H1 (cell line): ENCODE results near the gene ZFAND3. TPM values are rescaled to one million over a fixed set of nuclear protein-coding genes. Genes with fewer than 3 reads are reported as not detected.

Source experiments
- CTCF ChIA-PET: fragments of 300-600 bp; sonication (Branson Sonifier 250); formaldehyde crosslinking; loops from one replicate; lab custom pipeline; 2021; ENCODE audit not compliant: partially characterized antibody; lab: Charles Lee
- POLR2A ChIA-PET: fragments of 300-600 bp; sonication (Branson Sonifier 250); formaldehyde crosslinking; loops from one replicate; lab custom pipeline; 2021; ENCODE audit warnings: inconsistent platforms; ENCODE audit not compliant: partially characterized antibody; lab: Charles Lee
- DNase-seq, 2 experiments: peaks; one replicate each; pipeline versions ENCODE4 v3.0.0 to v3.0.0-alpha.2; 2010 to 2022; ENCODE audit warnings: low spot score in 2 of 2, low read depth in 1 of 2, mixed read lengths in 1 of 2
- FAIRE-seq: peaks from 2 replicates; lab custom pipeline; 2011; peaks lifted over from hg19 to GRCh38; lab: Jason Lieb, UNC
- H2AFZ ChIP-seq: 2 replicates; pipeline ENCODE4 v1.8.1; 2012; ENCODE audit warnings: low read length, inconsistent platforms
- H2AK5ac ChIP-seq: 2 replicates; pipeline ENCODE4 v1.6.1; 2013; ENCODE audit warnings: low read depth, low read length
- H2BK120ac ChIP-seq: replicated peaks from 2 replicates; pipeline ENCODE3; 2013; ENCODE audit warnings: low read depth, low read length, inconsistent platforms
- H2BK12ac ChIP-seq: 2 replicates; pipeline ENCODE4 v1.6.1; 2013; ENCODE audit warnings: low read depth, low read length
- H2BK15ac ChIP-seq: 2 replicates; pipeline ENCODE4 v1.6.1; 2013; ENCODE audit warnings: low read length
- H2BK20ac ChIP-seq: 2 replicates; pipeline ENCODE4 v1.6.1; 2013; ENCODE audit warnings: low read length
- H2BK5ac ChIP-seq: 2 replicates; pipeline ENCODE4 v1.6.1; 2013; ENCODE audit warnings: low read depth, low read length
- H3K14ac ChIP-seq: 2 replicates; pipeline ENCODE4 v1.6.1; 2013; ENCODE audit warnings: inconsistent platforms; ENCODE audit not compliant: insufficient read length
- H3K18ac ChIP-seq: 2 replicates; pipeline ENCODE4 v1.6.1; 2013; ENCODE audit warnings: low read length; ENCODE audit errors: extremely low read depth
- H3K23ac ChIP-seq: 2 replicates; pipeline ENCODE4 v1.6.1; 2013; ENCODE audit warnings: inconsistent platforms; ENCODE audit not compliant: insufficient read length
- H3K23me2 ChIP-seq: 2 replicates; pipeline ENCODE4 v1.6.1; 2013; ENCODE audit warnings: low read depth, low read length
- H3K27ac ChIP-seq: 2 replicates; pipeline ENCODE4 v1.6.1; 2011; ENCODE audit warnings: low read depth, low read length, inconsistent platforms
- H3K27me3 ChIP-seq, 4 experiments: replicated peaks in 1 of 4; 1 replicate in 1 of 4; 2 replicates in 3 of 4; pipeline versions ENCODE4 v1.6.1 to v1.8.1; 2011 to 2013; ENCODE audit warnings: low read length in 3 of 4, mild to moderate bottlenecking in 3 of 4, inconsistent platforms in 2 of 4, mixed read lengths in 2 of 4, moderate library complexity in 1 of 4; ENCODE audit not compliant: control insufficient read depth in 3 of 4, insufficient read depth in 3 of 4; ENCODE audit errors: extremely low read depth in 1 of 4
- H3K36me3 ChIP-seq, 4 experiments: 2 replicates each; pipeline versions ENCODE4 v1.6.1 to v1.8.1; 2011 to 2013; ENCODE audit warnings: mild to moderate bottlenecking in 4 of 4, low read length in 3 of 4, moderate library complexity in 2 of 4, control low read depth in 1 of 4, inconsistent platforms in 1 of 4; ENCODE audit not compliant: insufficient read depth in 4 of 4, control insufficient read depth in 2 of 4
- H3K4ac ChIP-seq: replicated peaks from 2 replicates; pipeline ENCODE3; 2013; ENCODE audit warnings: low read length, low read depth, mixed read lengths, inconsistent platforms; ENCODE audit not compliant: insufficient read length
- H3K4me1 ChIP-seq, 4 experiments: replicated peaks in 1 of 4; 1 replicate in 1 of 4; 2 replicates in 3 of 4; pipeline versions ENCODE4 v1.6.1 to v1.8.1; 2011 to 2013; ENCODE audit warnings: low read length in 3 of 4, inconsistent platforms in 2 of 4, mixed read lengths in 1 of 4; ENCODE audit not compliant: insufficient read depth in 4 of 4, control insufficient read depth in 3 of 4
- H3K4me2 ChIP-seq, 2 experiments: 2 replicates each; pipeline versions ENCODE4 v1.6.1 to v1.8.1; 2011 to 2013; ENCODE audit warnings: low read depth in 2 of 2, low read length in 2 of 2, control low read depth in 1 of 2, inconsistent platforms in 1 of 2, mild to moderate bottlenecking in 1 of 2; ENCODE audit not compliant: insufficient read depth in 1 of 2
- H3K4me3 ChIP-seq, 4 experiments: fragments of 200-600, 300-600 bp in 1 of 4; sonication (generic), shearing (Covaris generic), sonication (Bioruptor Twin) in 1 of 4; 2 replicates each; pipeline versions ENCODE4 v1.5.1 to v1.8.1; 2011 to 2016; ENCODE audit warnings: low read length in 4 of 4, low read depth in 3 of 4, control low read depth in 2 of 4, inconsistent platforms in 2 of 4, mild to moderate bottlenecking in 2 of 4, mixed read lengths in 1 of 4, moderate library complexity in 1 of 4; ENCODE audit not compliant: insufficient read depth in 2 of 4; ENCODE audit errors: extremely low read depth in 1 of 4
- H3K56ac ChIP-seq: replicated peaks from 2 replicates; pipeline ENCODE3; 2013; ENCODE audit warnings: low read depth, mild to moderate bottlenecking, mixed read lengths, low read length, inconsistent platforms; ENCODE audit not compliant: insufficient read length
- H3K79me1 ChIP-seq: 2 replicates; pipeline ENCODE4 v1.6.1; 2013; ENCODE audit warnings: low read depth, low read length, control low read depth
- H3K79me2 ChIP-seq, 2 experiments: 2 replicates each; pipeline versions ENCODE4 v1.6.1 to v1.8.1; 2012 to 2013; ENCODE audit warnings: low read length in 2 of 2, mild to moderate bottlenecking in 2 of 2, inconsistent platforms in 1 of 2; ENCODE audit not compliant: insufficient read depth in 2 of 2, control insufficient read depth in 1 of 2
- H3K9ac ChIP-seq, 4 experiments: replicated peaks in 1 of 4; 1 replicate in 1 of 4; 2 replicates in 3 of 4; pipeline versions ENCODE4 v1.6.1 to v1.8.1; 2011 to 2013; ENCODE audit warnings: low read depth in 3 of 4, low read length in 3 of 4, control low read depth in 2 of 4, mild to moderate bottlenecking in 2 of 4, moderate library complexity in 2 of 4, inconsistent platforms in 1 of 4; ENCODE audit errors: extremely low read depth in 1 of 4
- H3K9me3 ChIP-seq, 2 experiments: 2 replicates each; pipeline versions ENCODE4 v1.6.1 to v1.8.1; 2012 to 2013; ENCODE audit warnings: mild to moderate bottlenecking in 2 of 2, moderate library complexity in 2 of 2, control low read depth in 1 of 2, inconsistent platforms in 1 of 2, low read depth in 1 of 2, low read length in 1 of 2, mixed read lengths in 1 of 2; ENCODE audit not compliant: insufficient read depth in 2 of 2
- H4K20me1 ChIP-seq, 2 experiments: replicated peaks in 1 of 2; 2 replicates each; pipeline versions ENCODE3 to v1.8.1; 2011 to 2013; ENCODE audit warnings: inconsistent platforms in 2 of 2, low read length in 2 of 2, mild to moderate bottlenecking in 1 of 2; ENCODE audit not compliant: insufficient read depth in 2 of 2, control insufficient read depth in 1 of 2
- H4K5ac ChIP-seq: 2 replicates; pipeline ENCODE4 v1.6.1; 2013; ENCODE audit warnings: low read length, low read depth, mixed read lengths, inconsistent platforms; ENCODE audit not compliant: insufficient read length
- H4K8ac ChIP-seq: 2 replicates; pipeline ENCODE4 v1.8.0; 2013; ENCODE audit warnings: mild to moderate bottlenecking, moderate library complexity, low read length, inconsistent platforms; ENCODE audit not compliant: insufficient read depth; ENCODE audit errors: extremely low read depth
- H4K91ac ChIP-seq: replicated peaks from 2 replicates; pipeline ENCODE3; 2013; ENCODE audit warnings: low read length, mixed read lengths, inconsistent platforms; ENCODE audit not compliant: insufficient read length
- ASH2L ChIP-seq: fragments of 200-600, 300-600 bp; sonication (generic); IDR thresholded peaks from one replicate; pipeline ENCODE4 v1.7.1; 2017; ENCODE audit warnings: low read length
- BCL11A ChIP-seq, 2 experiments: IDR thresholded peaks; one replicate each; pipeline ENCODE4 v1.6.1; 2011; ENCODE audit warnings: low read depth in 2 of 2, low read length in 2 of 2, mild to moderate bottlenecking in 2 of 2
- BRCA1 ChIP-seq: IDR thresholded peaks from 2 replicates; pipeline ENCODE4 v1.6.1; 2012; ENCODE audit warnings: low read depth, low read length, improper control_type of control experiment
- CBX5 ChIP-seq: fragments of 300-800, 300-1000 bp; sonication (generic); IDR thresholded peaks from 2 replicates; pipeline ENCODE4 v1.7.1; 2016; ENCODE audit warnings: antibody characterized with exemption, low read length, low read depth
- CBX8 ChIP-seq: fragments of 300-800, 300-1000 bp; sonication (generic); IDR thresholded peaks from 2 replicates; pipeline ENCODE4 v1.7.1; 2016; ENCODE audit warnings: low read depth, low read length, borderline replicate concordance
- EGR1 ChIP-seq: IDR thresholded peaks from 2 replicates; pipeline ENCODE4 v1.6.1; 2011; ENCODE audit warnings: low read depth, low read length, borderline replicate concordance
- NANOG ChIP-seq: IDR thresholded peaks from 2 replicates; pipeline ENCODE4 v1.6.1; 2011; ENCODE audit warnings: low read length, low read depth, mild to moderate bottlenecking, inconsistent platforms; ENCODE audit not compliant: insufficient read depth, poor library complexity, severe bottlenecking
- NRF1 ChIP-seq: IDR thresholded peaks from 2 replicates; pipeline ENCODE4 v1.6.1; 2011; ENCODE audit warnings: mild to moderate bottlenecking, low read depth, low read length, improper control_type of control experiment
- TEAD4 ChIP-seq: IDR thresholded peaks from 2 replicates; pipeline ENCODE4 v1.6.1; 2012; ENCODE audit warnings: low read depth, low read length, inconsistent platforms, mixed read lengths
- WGBS, 2 experiments: shearing (Covaris generic) in 1 of 2; methylation state at CpG; one replicate each; pipeline versions ENCODE4 v1.1.6 to v1.1.7; 2013 to 2015; ENCODE audit warnings: low lambda C conversion rate in 2 of 2, mixed read lengths in 2 of 2, inconsistent platforms in 1 of 2, low coverage in 1 of 2, missing lambda C conversion rate in 1 of 2; ENCODE audit not compliant: insufficient replicate concordance in 2 of 2, insufficient coverage in 1 of 2, insufficient read length in 1 of 2; ENCODE audit errors: extremely low coverage in 1 of 2, missing lambda C conversion rate in 1 of 2; 5-methylcytosine and 5-hydroxymethylcytosine counted together
- polyA plus RNA-seq, 7 experiments: library from polyadenylated mRNA; depleted of rRNA in 3 of 7; stranded (reverse) in 5 of 7; unstranded in 2 of 7; fragments of >200 nt in 5 of 7; fragments of 200-250 nt in 2 of 7; gene quantifications; 1 replicate in 5 of 7; 2 replicates in 1 of 7; 4 replicates in 1 of 7; pipeline versions ENCODE4 v1.2.1 to v1.2.3, GENCODE V29; 2011 to 2013; ENCODE audit warnings: missing spikeins in 2 of 7, mixed read lengths in 2 of 7
- total RNA-seq: library from RNA; stranded (reverse); fragmentation: NEBNext Ultra II Directional; extraction: Animal tissue kit (Norgen Biotek cat#: 25700); gene quantifications from 2 replicates; pipeline ENCODE4 v1.2.1, GENCODE V29; 2021
- TF ChIP-seq, protein P1 (sequence below): IDR thresholded peaks from 2 replicates; pipeline ENCODE4 v1.6.1; 2012; ENCODE audit warnings: inconsistent platforms

The ZFAND3 gene
- total and polyA plus RNA-seq, 2 of the 8 experiments (the other 6 are each of a cell fraction or from before 2014, with no cell fraction given), result 13.0 to 51.3 TPM

DNA sequence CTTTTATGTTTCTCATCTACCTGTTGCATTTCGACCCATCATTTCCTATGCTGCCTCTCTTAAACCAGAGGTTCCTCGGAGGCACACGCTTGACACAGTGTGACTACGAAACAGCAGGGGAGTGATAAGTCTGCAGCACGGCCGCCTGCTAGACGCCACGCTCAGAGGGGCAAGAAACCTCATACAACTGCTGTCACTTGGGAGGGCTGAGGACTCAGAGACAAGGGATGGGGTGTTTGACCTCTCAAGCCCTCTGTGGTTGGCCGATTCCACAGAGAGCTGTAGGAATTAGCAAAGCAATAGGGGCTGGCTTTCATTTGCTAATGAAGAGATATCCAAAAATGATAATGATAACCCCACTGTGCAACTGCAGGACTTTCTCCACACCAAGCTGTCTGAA, 372.5 kb downstream of the ZFAND3 start:
- no peak overlapping the region for H3K9ac ChIP-seq
- H3K27me3 ChIP-seq, result no peaks in the 10 kb centered on the region
- H3K23ac ChIP-seq, result no peak overlapping the region
- no peaks in the 10 kb centered on the region for H3K23me2 ChIP-seq
- H2AFZ ChIP-seq, result no peak overlapping the region
- no peak overlapping the region for H3K4me3 ChIP-seq
- H2BK5ac ChIP-seq, result no peak overlapping the region
- H3K18ac ChIP-seq, result peak overlapping the region; percentile 4; the same call in 1 of the 2 replicates
- no peak overlapping the region for H4K5ac ChIP-seq
- H3K79me2 ChIP-seq, result no peaks in the 10 kb centered on the region
- CTCF ChIA-PET, result interaction anchor here (0.8 to 1.4 kb wide), 7 partner anchors 12 to 302 kb away, joined by 3 to 7 read pairs (median 3); no protein-coding TSS in a partner anchor
- no peak overlapping the region for H3K27ac ChIP-seq
- no peak overlapping the region for H2BK120ac ChIP-seq
- H2AK5ac ChIP-seq, result no peak overlapping the region
- no peak for FAIRE-seq
- no peak overlapping the region for H2BK20ac ChIP-seq
- no peaks in the 10 kb centered on the region for H3K9me3 ChIP-seq
- H3K56ac ChIP-seq, result no peak overlapping the region
- H2BK12ac ChIP-seq, result no peak overlapping the region
- no peaks in the 10 kb centered on the region for H3K36me3 ChIP-seq
- 44% methylated on average over 9 of the region's 9 CpGs; no CpG with 5 or more reads in 1 of the 2 experiments for WGBS, 2 experiments
- peak in 1 of 2 experiments; percentile 44 for DNase-seq
- TF ChIP-seq CBX8 (no peak), TEAD4 (no peak), CBX5 (no peak), BCL11A (IDR thresholded peaks at IDR 0.05; ENCODE audit: low read depth in 2 of 2, low read length in 2 of 2) (no peak), EGR1 (no peak), ASH2L (no peak), NANOG (no peak), NRF1 (no peak), BRCA1 (no peak)
- TF ChIP-seq, protein P1, sequence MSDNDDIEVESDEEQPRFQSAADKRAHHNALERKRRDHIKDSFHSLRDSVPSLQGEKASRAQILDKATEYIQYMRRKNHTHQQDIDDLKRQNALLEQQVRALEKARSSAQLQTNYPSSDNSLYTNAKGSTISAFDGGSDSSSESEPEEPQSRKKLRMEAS, result no peak
- TF ChIP-seq, all 59 proteins: peak for 0
- Histone ChIP-seq H3K4me1 (peaks cover 7 to 26% (median 17%) of the 10 kb centered on the region in 4 experiments), H4K20me1 (no peaks in the 10 kb centered on the region), H3K4me2 (peak overlapping the region; percentile 4 to 18; a peak in 2 of 4 replicates), H4K91ac (no peak overlapping the region), H3K79me1 (no peaks in the 10 kb centered on the region), H4K8ac (no peak overlapping the region), H2BK15ac (no peak overlapping the region), H3K4ac (no peak overlapping the region), H3K14ac (no peak overlapping the region)
- POLR2A ChIA-PET, result interaction anchor here (1.6 kb wide), 1 partner anchor 8 kb away, joined by 3 read pairs; no protein-coding TSS in a partner anchor
